HG03457 (cell line): ENCODE data around the gene PJVK.
A peak's percentile ranks its signal among the peaks of the same experiment; 100 is the strongest.

Experiments
- ATAC-seq: cut with Tn5 transposase; IDR thresholded peaks from one replicate; pipeline ENCODE4 v1.9.1; 2021; ENCODE audit warnings: moderate number of reproducible peaks; ENCODE audit not compliant: unreplicated experiment

The PJVK gene

GRCh38 chr2:178480227-178481181, 29.3 kb downstream of the PJVK start, which contains the start of gene PLEKHA3:
TSS of gene PLEKHA3 (plus strand) at chr2:178480457. CDS start at chr2:178480870, 413 bp downstream.
- peak; percentile 67 for ATAC-seq

GRCh38 chr2:178482437-178482836, 31.3 kb downstream of the PJVK start:
- ATAC-seq: peak; percentile 25

DNA sequence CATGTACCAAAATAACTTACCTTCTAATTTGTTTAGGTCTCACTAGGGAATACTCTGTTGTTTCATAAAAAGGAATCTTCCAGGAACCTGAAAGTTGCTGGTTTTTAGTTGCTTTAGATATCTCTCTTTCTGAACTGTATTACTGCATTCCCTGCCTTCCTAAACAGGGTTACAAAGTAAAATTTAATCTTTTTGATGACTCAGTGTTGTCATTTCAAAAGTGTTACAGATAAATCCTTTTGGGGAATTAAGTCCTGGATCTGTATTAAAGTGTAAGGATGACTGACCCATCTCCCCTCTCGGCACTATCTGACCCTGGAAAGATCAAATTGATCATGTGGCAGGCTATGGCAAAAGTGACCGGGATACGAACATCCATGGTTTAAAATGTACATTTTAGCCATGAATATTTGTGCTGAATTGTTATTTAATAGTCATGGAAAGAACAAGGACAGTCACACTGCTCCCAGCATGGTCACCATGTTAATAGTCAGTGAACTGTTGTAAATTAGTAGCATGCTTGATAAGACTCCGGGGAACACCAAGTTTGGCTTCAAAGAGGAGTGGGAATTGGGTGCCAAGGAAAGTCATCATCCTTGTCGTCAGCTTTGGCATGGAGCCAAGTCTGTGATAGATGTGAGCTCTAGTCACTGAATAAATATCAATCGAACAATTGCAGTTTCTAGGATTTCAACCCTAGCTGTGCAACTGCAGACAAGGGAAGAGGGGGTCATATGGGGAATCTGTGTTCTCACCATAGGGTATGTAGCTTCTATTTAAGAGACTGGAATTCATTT, 33.3 kb downstream of the PJVK start:
- ATAC-seq: no peak

GRCh38 chr2:178485356-178485755, 34.2 kb downstream of the PJVK start:
- no peak for ATAC-seq

DNA sequence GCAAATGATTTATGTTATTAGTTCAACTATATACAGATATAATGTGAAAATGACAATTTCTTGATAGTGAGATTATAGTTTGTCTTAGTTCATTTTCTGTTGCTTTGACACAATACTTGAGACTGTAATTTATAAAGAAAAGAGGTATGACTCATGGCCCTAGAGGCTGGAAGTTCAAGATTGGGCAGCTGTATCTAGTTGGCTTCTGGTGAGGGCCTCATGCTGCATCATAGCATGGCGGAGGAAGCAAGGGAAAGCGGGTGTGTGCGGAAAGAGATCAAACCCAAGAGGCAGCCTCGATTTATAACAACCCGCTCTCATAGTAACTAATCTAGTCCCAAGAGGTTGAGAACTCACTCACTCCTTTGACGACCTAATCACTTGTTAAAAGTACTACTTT, 40.4 kb downstream of the PJVK start:
- no peak for ATAC-seq

GRCh38 chr2:178496049-178496448, 44.9 kb downstream of the PJVK start:
- no peak for ATAC-seq

DNA sequence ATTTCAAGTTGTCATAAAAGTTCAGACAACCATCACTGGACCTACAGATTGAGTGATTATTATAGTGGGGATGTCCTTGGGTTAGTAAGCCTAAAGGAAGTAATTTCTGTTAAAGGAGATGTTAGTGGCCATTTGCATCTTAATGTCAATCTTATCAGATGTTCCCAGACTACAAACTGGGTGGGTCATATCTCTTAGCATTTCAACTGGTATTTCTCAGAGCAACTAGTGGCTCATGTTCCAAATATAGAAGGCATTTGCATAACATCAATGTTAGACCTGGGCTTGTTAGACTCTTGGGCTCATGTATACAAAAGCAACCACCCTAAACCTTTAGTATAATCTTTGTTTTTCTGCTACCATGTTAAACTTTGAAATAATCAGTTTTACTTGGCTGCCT, 47.0 kb downstream of the PJVK start:
- no peak for ATAC-seq

- no peak for ATAC-seq
Measured at GRCh38 chr2:178499640-178500039, 48.5 kb downstream of the PJVK start.

- ATAC-seq: no peak
Measured at GRCh38 chr2:178502751-178503150, 51.6 kb downstream of the PJVK start.

DNA sequence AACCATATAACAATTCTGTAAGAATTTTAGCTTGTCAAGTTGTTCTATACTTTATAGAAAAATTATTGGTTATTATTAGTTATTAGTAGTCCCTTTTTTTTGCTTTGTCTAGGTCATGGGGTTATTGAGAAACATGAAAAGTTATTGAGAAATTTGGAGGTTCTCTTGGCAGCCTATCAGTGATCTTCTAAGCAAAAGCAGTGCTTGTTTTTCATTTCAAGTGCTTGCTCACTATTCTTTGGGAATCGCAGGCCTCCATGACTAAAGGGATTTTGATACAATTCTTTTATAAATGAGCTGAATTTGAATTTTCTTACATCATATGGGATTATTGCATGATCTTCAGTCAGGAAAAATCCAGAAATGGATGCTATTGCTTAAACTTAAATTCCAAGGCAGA, 54.9 kb downstream of the PJVK start:
- ATAC-seq: no peak

DNA sequence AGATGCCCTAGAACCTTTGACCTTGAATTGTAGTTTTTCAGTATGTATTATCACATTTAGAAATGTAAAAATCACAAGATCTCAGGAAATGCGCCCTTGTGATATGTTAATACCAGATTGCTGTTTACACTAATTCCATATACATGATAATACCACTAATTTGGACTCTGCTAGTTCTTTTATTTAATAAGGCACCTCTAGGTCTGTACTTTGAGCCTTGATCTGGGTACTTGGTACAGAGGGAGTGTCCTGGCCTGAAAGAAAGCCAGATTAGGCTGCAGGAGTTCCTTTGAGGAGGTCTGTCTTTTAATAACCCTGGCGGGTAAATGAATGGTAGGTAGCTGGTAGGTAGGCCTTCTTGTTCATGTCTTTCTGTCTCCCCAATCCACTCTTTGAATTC, 55.3 kb downstream of the PJVK start:
- ATAC-seq: no peak

DNA sequence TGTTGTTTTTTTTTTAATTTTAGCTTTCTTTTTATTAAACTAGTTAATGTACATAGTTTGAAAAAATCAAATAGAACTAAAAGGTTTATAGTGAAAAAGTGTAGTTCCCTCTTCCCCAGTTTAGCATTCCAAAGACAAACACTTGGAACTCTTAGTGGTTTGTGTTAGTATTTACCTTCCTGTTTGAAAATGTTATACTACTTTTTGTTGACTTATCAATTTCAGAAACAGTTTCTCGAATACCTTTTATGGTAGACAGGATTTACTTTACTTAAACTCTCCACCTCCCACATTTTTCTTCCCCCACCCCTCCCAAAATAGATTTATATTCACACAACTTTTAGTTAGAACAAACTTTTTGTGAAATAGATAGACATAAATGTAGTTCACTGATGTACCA, 55.8 kb downstream of the PJVK start:
- no peak for ATAC-seq

- ATAC-seq: no peak
Measured at GRCh38 chr2:178508646-178509045, 57.5 kb downstream of the PJVK start.

DNA sequence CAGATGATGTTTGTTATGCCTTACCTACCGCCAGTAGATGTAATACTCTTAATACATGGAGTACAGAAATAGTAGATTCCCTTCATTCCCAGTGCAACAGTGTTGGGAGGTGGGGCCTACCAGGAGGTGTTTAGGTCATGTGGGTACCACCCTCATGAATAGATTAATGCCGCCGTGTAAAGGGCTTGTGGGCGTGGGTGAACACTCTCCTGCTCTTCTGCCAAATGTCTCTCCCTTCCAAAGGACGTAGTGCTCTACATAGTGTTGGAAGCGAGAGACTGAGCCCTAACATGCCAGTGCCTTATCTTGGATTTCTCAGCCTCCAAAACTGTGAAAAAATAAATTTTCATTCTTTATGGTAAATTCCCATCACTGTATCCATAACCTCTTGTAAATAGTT, 59.2 kb downstream of the PJVK start:
- no peak for ATAC-seq
